ENCODE measurements around the gene DLG5.

DNA sequence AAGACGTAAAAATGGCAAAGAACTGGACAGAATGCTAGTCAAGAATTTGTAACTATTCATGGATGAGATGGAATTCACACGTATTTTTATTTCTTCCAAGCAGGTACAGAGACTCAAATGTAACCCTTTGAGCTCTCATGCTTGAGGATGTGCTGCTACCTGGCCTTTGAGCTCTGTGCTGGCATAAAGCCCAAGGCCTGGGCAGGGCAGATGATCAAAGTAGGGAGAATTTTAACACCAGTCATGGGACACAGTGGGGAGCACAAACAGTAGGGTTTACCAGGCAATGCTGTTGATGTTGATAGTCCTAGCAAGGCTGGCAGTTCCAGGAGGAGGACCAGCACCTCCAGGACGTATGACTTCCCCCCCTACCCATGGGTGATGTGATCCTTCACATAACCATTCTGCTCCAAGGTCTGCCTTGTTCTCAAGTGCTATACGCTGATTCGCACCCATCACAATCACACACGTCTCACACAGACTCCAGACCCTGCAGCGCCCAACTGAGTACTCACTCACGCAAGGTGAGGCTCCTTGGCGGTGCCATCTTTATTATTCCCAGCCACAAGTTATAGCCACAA is 48.6 kb upstream of the DLG5 start:
- no peak for TF ChIP-seq POLR2AphosphoS5 (IDR thresholded peaks at IDR 0.05; ENCODE audit: low read depth, low read length)
- TF ChIP-seq SIN3A (IDR thresholded peaks at IDR 0.05; ENCODE audit: borderline replicate concordance, insufficient read depth, low read length), result no peak
- TF ChIP-seq, protein P1, sequence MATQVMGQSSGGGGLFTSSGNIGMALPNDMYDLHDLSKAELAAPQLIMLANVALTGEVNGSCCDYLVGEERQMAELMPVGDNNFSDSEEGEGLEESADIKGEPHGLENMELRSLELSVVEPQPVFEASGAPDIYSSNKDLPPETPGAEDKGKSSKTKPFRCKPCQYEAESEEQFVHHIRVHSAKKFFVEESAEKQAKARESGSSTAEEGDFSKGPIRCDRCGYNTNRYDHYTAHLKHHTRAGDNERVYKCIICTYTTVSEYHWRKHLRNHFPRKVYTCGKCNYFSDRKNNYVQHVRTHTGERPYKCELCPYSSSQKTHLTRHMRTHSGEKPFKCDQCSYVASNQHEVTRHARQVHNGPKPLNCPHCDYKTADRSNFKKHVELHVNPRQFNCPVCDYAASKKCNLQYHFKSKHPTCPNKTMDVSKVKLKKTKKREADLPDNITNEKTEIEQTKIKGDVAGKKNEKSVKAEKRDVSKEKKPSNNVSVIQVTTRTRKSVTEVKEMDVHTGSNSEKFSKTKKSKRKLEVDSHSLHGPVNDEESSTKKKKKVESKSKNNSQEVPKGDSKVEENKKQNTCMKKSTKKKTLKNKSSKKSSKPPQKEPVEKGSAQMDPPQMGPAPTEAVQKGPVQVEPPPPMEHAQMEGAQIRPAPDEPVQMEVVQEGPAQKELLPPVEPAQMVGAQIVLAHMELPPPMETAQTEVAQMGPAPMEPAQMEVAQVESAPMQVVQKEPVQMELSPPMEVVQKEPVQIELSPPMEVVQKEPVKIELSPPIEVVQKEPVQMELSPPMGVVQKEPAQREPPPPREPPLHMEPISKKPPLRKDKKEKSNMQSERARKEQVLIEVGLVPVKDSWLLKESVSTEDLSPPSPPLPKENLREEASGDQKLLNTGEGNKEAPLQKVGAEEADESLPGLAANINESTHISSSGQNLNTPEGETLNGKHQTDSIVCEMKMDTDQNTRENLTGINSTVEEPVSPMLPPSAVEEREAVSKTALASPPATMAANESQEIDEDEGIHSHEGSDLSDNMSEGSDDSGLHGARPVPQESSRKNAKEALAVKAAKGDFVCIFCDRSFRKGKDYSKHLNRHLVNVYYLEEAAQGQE (IDR thresholded peaks at IDR 0.05; ENCODE audit: insufficient read depth in 1 of 2, low read depth in 2 of 2, low read length in 2 of 2), result no peak
- TF ChIP-seq TAF1 (IDR thresholded peaks at IDR 0.05; ENCODE audit: borderline replicate concordance, insufficient read depth, low read length), result no peak

All from PFSK-1 (cell line).